GM23248 (cell line): ENCODE data around the gene LMO1. TPM values are rescaled to one million over a fixed set of nuclear protein-coding genes. Genes with fewer than 3 reads are reported as not detected.
A peak's percentile ranks its signal among the peaks of the same experiment; 100 is the strongest.

ENCODE experiments used
- DNase-seq: peaks from one replicate; pipeline ENCODE4 v3.0.0-alpha.2; 2015
- H2AFZ ChIP-seq: fragments of 200-600 bp; sonication (generic); 2 replicates; pipeline ENCODE4 v1.6.1; 2016; ENCODE audit warnings: antibody characterized with exemption
- H3F3A ChIP-seq: fragments of 200-600 bp; sonication (generic); 2 replicates; pipeline ENCODE4 v1.6.1; 2016; ENCODE audit warnings: mild to moderate bottlenecking, antibody characterized with exemption, mixed run types; ENCODE audit not compliant: insufficient read depth
- H3K27ac ChIP-seq: fragments of 200-600 bp; sonication (generic); 2 replicates; pipeline ENCODE4 v1.5.1; 2016; ENCODE audit warnings: mild to moderate bottlenecking
- H3K27me3 ChIP-seq: fragments of 200-600 bp; sonication (generic); replicated peaks from 2 replicates; pipeline ENCODE4 v1.6.1; 2016; ENCODE audit warnings: mild to moderate bottlenecking; ENCODE audit not compliant: insufficient read depth
- H3K36me3 ChIP-seq: fragments of 200-600 bp; sonication (generic); 2 replicates; pipeline ENCODE4 v1.6.1; 2016; ENCODE audit warnings: low read depth, mild to moderate bottlenecking
- H3K4me1 ChIP-seq: fragments of 200-600 bp; sonication (generic); 2 replicates; pipeline ENCODE4 v1.6.1; 2016; ENCODE audit warnings: mild to moderate bottlenecking; ENCODE audit not compliant: insufficient read depth
- H3K4me2 ChIP-seq: fragments of 200-600 bp; sonication (generic); one replicate; pipeline ENCODE4 v1.6.1; 2016; ENCODE audit warnings: mild to moderate bottlenecking; ENCODE audit not compliant: unreplicated experiment
- H3K4me3 ChIP-seq: fragments of 200-600 bp; sonication (generic); 2 replicates; pipeline ENCODE4 v1.5.1; 2016; ENCODE audit warnings: mild to moderate bottlenecking
- H3K79me2 ChIP-seq: fragments of 200-600 bp; sonication (generic); 2 replicates; pipeline ENCODE4 v1.6.1; 2016; ENCODE audit warnings: mild to moderate bottlenecking; ENCODE audit not compliant: insufficient read depth
- H3K9ac ChIP-seq: fragments of 200-600 bp; sonication (generic); 2 replicates; pipeline ENCODE4 v1.6.1; 2016; ENCODE audit warnings: mild to moderate bottlenecking
- H3K9me2 ChIP-seq: fragments of 200-600 bp; sonication (generic); 2 replicates; pipeline ENCODE4 v1.6.1; 2016; ENCODE audit warnings: mixed run types, mild to moderate bottlenecking, moderate library complexity; ENCODE audit not compliant: insufficient read depth
- H3K9me3 ChIP-seq: fragments of 200-600 bp; sonication (generic); one replicate; pipeline ENCODE4 v1.6.1; 2017; ENCODE audit warnings: low read depth
- H4K20me1 ChIP-seq: fragments of 200-600 bp; sonication (generic); 2 replicates; pipeline ENCODE4 v1.6.0; 2016; ENCODE audit not compliant: insufficient read depth
- EZH2 ChIP-seq: fragments of 200-600 bp; sonication (generic); IDR thresholded peaks from 2 replicates; pipeline ENCODE4 v1.6.1; 2018; ENCODE audit warnings: antibody characterized with exemption, mild to moderate bottlenecking; ENCODE audit not compliant: insufficient read depth, poor library complexity, severe bottlenecking
- EZH2phosphoT487 ChIP-seq: fragments of 200-600 bp; sonication (generic); IDR thresholded peaks from 2 replicates; pipeline ENCODE4 v1.6.1; 2018; ENCODE audit warnings: antibody characterized with exemption, moderate library complexity, mild to moderate bottlenecking, low read depth; ENCODE audit not compliant: insufficient read depth
- WGBS, 2 experiments: methylation state at CpG; one replicate each; pipeline ENCODE4 v1.1.6; 2015 to 2017; ENCODE audit warnings: low lambda C conversion rate in 2 of 2, low coverage in 1 of 2; ENCODE audit errors: missing lambda C conversion rate in 2 of 2; 5-methylcytosine and 5-hydroxymethylcytosine counted together
- in situ Hi-C: fragments of 300-500 bp; cut with MboI; formaldehyde crosslinking; loops from 2 replicates; pipeline ENCODE4 v1.15.0; 2020
- polyA plus RNA-seq: library from polyadenylated mRNA; unstranded; fragments of >200 nt; fragmentation: Nextera tagmentation; extraction: Ambion mirVana; gene quantifications from 2 replicates; pipeline ENCODE4 v1.2.1, GENCODE V29; 2016
- total RNA-seq: library from RNA; depleted of rRNA; stranded (reverse); fragments of >200 nt; shearing (Covaris generic); gene quantifications from 2 replicates; pipeline ENCODE4 v1.2.3, GENCODE V29; 2014; rRNA removed

LMO1 gene
- total RNA-seq (not detected in 2 replicates), polyA plus RNA-seq (not detected in 2 replicates)

- Histone ChIP-seq H3K9ac (no peak within 1 kb of the TSS), H3K4me3 (peak within 1 kb of the TSS; percentile 65), H4K20me1 (no peaks in the 10 kb centered on the region), H3K4me1 (peaks cover 5% of the 10 kb centered on the region; the same call in 1 of the 2 replicates), H3K79me2 (no peaks in the 10 kb centered on the region), H3K9me3 (no peaks in the 10 kb centered on the region), H3K27ac (no peak within 1 kb of the TSS), H3K9me2 (no peaks in the 10 kb centered on the region), H3F3A (no peaks in the 10 kb centered on the region), H3K4me2 (peak within 1 kb of the TSS; percentile 82), H3K36me3 (no peaks in the 10 kb centered on the region), H2AFZ (peak within 1 kb of the TSS; percentile 73), H3K27me3 (peaks cover 54% of the 10 kb centered on the region)
- WGBS, 2 experiments: 2% methylated on average over 22 of the region's 22 CpGs
- TF ChIP-seq EZH2 (no peak), EZH2phosphoT487 (no peak)
- DNase-seq: peak; percentile 83
- in situ Hi-C loops: no loop called here
Observed at GRCh38 chr11:8263769-8264410, at the start of gene LMO1. LMO1 (minus strand) TSS chr11:8263878; CDS start chr11:8263362, 516 bp downstream.

DNA sequence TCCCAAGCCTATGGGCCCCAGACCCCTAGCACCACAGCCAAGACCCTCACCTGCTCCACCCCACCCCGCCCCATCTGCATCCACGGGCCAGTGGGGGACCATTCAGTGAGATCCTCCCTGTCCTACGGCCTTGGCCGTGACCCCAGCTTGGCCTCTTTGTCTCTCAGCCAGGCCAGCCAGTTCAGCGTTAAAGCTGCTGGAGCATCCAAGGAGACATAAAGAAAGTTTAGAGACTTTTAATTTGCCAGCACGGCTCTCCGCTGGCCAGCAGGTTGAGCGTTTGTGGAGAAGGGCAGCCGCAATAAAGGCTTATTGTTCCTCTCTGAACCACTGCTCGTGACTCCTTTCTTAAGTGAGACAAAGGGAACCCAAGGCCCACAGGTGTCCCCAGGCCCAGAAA is 49.3 kb upstream of the LMO1 start:
- peaks cover 16% of the 10 kb centered on the region for H3K27me3 ChIP-seq

DNA sequence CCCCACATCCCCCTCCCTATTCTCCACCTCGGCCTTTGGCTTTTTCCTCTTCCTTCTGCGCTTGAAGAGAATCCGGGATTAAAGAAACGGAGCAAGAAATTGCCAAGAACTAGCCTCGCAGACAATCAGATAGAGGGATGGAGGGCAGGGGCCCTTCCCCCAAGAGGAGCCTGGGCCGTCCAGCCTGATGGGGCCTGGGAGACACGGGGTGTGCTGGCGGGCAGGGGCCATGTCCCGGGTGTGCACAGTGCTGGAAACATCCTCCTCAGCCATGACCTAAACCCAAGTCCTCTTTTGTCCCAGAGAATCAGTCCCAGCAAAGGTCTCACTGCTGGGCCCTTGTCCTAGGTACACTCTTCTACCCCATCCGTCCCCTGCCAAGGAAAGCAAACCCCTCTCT is 47.7 kb upstream of the LMO1 start:
- no peaks in the 10 kb centered on the region for H4K20me1 ChIP-seq
- no peak overlapping the region for H2AFZ ChIP-seq
- no peak overlapping the region for H3K9ac ChIP-seq
- H3K4me1 ChIP-seq: no peaks in the 10 kb centered on the region
- peaks cover 16% of the 10 kb centered on the region for H3K27me3 ChIP-seq
- H3K27ac ChIP-seq: no peak overlapping the region
- no peak for TF ChIP-seq EZH2
- TF ChIP-seq EZH2phosphoT487: no peak
- H3K36me3 ChIP-seq: no peaks in the 10 kb centered on the region
- H3K79me2 ChIP-seq: no peaks in the 10 kb centered on the region
- no peak overlapping the region for H3K4me3 ChIP-seq
- no peak overlapping the region for H3K4me2 ChIP-seq
- no peaks in the 10 kb centered on the region for H3F3A ChIP-seq
- in situ Hi-C loops: no loop called here
- no peak for DNase-seq
- WGBS, 2 experiments: 41 to 51% methylated on average over 10 of the region's 10 CpGs
- no peaks in the 10 kb centered on the region for H3K9me2 ChIP-seq
- no peaks in the 10 kb centered on the region for H3K9me3 ChIP-seq

More for the DNA sequence above, 49.3 kb upstream of the LMO1 start:
- Histone ChIP-seq H3K36me3 (no peaks in the 10 kb centered on the region), H3K79me2 (no peaks in the 10 kb centered on the region), H3F3A (no peaks in the 10 kb centered on the region), H3K9ac (no peak overlapping the region), H3K9me2 (no peaks in the 10 kb centered on the region), H2AFZ (no peak overlapping the region), H3K4me1 (no peaks in the 10 kb centered on the region), H4K20me1 (no peaks in the 10 kb centered on the region), H3K4me2 (no peak overlapping the region), H3K9me3 (no peaks in the 10 kb centered on the region), H3K27ac (no peak overlapping the region), H3K4me3 (no peak overlapping the region)
- WGBS, 2 experiments: 38 to 45% methylated on average over 10 of the region's 10 CpGs
- in situ Hi-C loops: no loop called here
- no peak for DNase-seq
- TF ChIP-seq EZH2phosphoT487 (no peak), EZH2 (no peak)

- Histone ChIP-seq H3K9me3 (no peaks in the 10 kb centered on the region), H3K4me3 (no peak overlapping the region), H4K20me1 (no peaks in the 10 kb centered on the region), H3K36me3 (no peaks in the 10 kb centered on the region), H3K27ac (no peak overlapping the region), H3K9ac (no peak overlapping the region), H3K9me2 (no peaks in the 10 kb centered on the region), H3K4me1 (no peaks in the 10 kb centered on the region), H2AFZ (no peak overlapping the region), H3K4me2 (no peak overlapping the region), H3K27me3 (peaks cover 16% of the 10 kb centered on the region), H3F3A (no peaks in the 10 kb centered on the region), H3K79me2 (no peaks in the 10 kb centered on the region)
- TF ChIP-seq EZH2phosphoT487: no peak
- no peak for TF ChIP-seq EZH2
- DNase-seq: no peak
- 43 to 51% methylated on average over 10 to 11 of the region's 11 CpGs for WGBS, 2 experiments
- in situ Hi-C loops: no loop called here
Observed at GRCh38 chr11:8310743-8311298, 47.1 kb upstream of the LMO1 start.
